HepG2 (cell line): Measurements from ENCODE around the gene TTC39C. TPM values are rescaled to one million over a fixed set of nuclear protein-coding genes. Genes with fewer than 3 reads are reported as not detected.

Source experiments
- ATF2 ChIP-seq: sonication (generic); formaldehyde crosslinking; IDR thresholded peaks from 2 replicates; pipeline ENCODE4 v1.4.0; 2020; ENCODE audit warnings: missing genetic modification reagents
- DPF2 ChIP-seq: sonication (generic); formaldehyde crosslinking; IDR thresholded peaks from 2 replicates; pipeline ENCODE4 v1.4.0; 2020; ENCODE audit warnings: mild to moderate bottlenecking, low read depth, missing genetic modification reagents, borderline replicate concordance
- FOXA1 ChIP-seq, 2 experiments: fragments of 450-650 bp in 1 of 2; sonication (generic) in 1 of 2; formaldehyde crosslinking in 1 of 2; IDR thresholded peaks; 2 replicates each; pipeline versions ENCODE4 v1.4.0 to v1.6.1; 2016 to 2020; ENCODE audit warnings: missing genetic modification reagents in 1 of 2
- HNRNPUL1 ChIP-seq: fragments of 200-400 bp; formaldehyde crosslinking; IDR thresholded peaks from 2 replicates; pipeline ENCODE4 v1.6.1; 2017; ENCODE audit warnings: low read depth, mild to moderate bottlenecking, low read length, moderate library complexity
- MYPOP ChIP-seq: sonication (generic); formaldehyde crosslinking; IDR thresholded peaks from 2 replicates; pipeline ENCODE4 v1.8.1; 2023; ENCODE audit warnings: mild to moderate bottlenecking, moderate library complexity, missing genetic modification reagents
- SKI ChIP-seq: fragments of 450-650 bp; IDR thresholded peaks from one replicate; pipeline ENCODE4 v1.6.1; 2018; ENCODE audit warnings: mild to moderate bottlenecking; ENCODE audit not compliant: partially characterized antibody
- TFE3 ChIP-seq: IDR thresholded peaks from 2 replicates; pipeline ENCODE4 v1.6.1; 2016
- ZBTB40 ChIP-seq, 2 experiments: fragments of 450-650 bp in 1 of 2; sonication (generic) in 1 of 2; formaldehyde crosslinking in 1 of 2; IDR thresholded peaks; 2 replicates each; pipeline versions ENCODE4 v1.6.1 to v1.8.0; 2016 to 2022; ENCODE audit warnings: antibody characterized with exemption in 1 of 2, mild to moderate bottlenecking in 1 of 2, missing genetic modification reagents in 1 of 2
- ZNF607 ChIP-seq: sonication (generic); formaldehyde crosslinking; IDR thresholded peaks from 2 replicates; pipeline ENCODE4 v1.5.1; 2020; ENCODE audit warnings: missing genetic modification reagents, mild to moderate bottlenecking, borderline replicate concordance
- ZNF737 ChIP-seq: sonication (generic); formaldehyde crosslinking; IDR thresholded peaks from 2 replicates; pipeline ENCODE4 v1.5.0; 2020; ENCODE audit warnings: missing genetic modification reagents, mild to moderate bottlenecking, borderline replicate concordance
- ZNF740 ChIP-seq: sonication (generic); formaldehyde crosslinking; IDR thresholded peaks from 2 replicates; pipeline ENCODE4 v1.4.0; 2020; ENCODE audit warnings: missing genetic modification reagents
- ZNF761 ChIP-seq: sonication (generic); formaldehyde crosslinking; conservative IDR thresholded peaks from 2 replicates; pipeline ENCODE4 v1.4.0; 2020; ENCODE audit warnings: mild to moderate bottlenecking, missing genetic modification reagents
- ZSCAN30 ChIP-seq: sonication (generic); formaldehyde crosslinking; IDR thresholded peaks from 2 replicates; pipeline ENCODE4 v1.5.0; 2020; ENCODE audit warnings: mild to moderate bottlenecking, missing genetic modification reagents
- polyA plus RNA-seq, 8 experiments: library from polyadenylated mRNA; depleted of rRNA in 3 of 8; stranded (reverse) in 7 of 8; unstranded in 1 of 8; fragments of >200 nt; fragmentation: Illumina TruSeq in 4 of 8; extraction: Trizol in 4 of 8; gene quantifications; 2 replicates each; pipeline versions ENCODE4 v1.2.1 to v1.2.3, GENCODE V29; 2011 to 2016; ENCODE audit warnings: low read depth in 4 of 8, missing spikeins in 1 of 8, mixed read lengths in 1 of 8; ENCODE audit not compliant: insufficient read depth in 1 of 8
- total RNA-seq, 5 experiments: library from RNA; depleted of rRNA; stranded (reverse); fragments of >200 nt; fragmentation: Illumina TruSeq; extraction: Trizol; gene quantifications; 2 replicates each; pipeline ENCODE4 v1.2.3, GENCODE V29; 2016; ENCODE audit warnings: low read depth in 1 of 5

TTC39C gene
- total and polyA plus RNA-seq, 2 of the 13 experiments (the other 11 are each of a cell fraction or from before 2014, with no cell fraction given), result 19.1 to 25.9 TPM

- TF ChIP-seq ATF2 (CRISPR knock-in tag) (0 out of 2 replicates have a peak, but pooled peaks have one; percentile 58), ZNF740 (CRISPR knock-in tag) (no peak), ZNF737 (no peak), MYPOP (CRISPR knock-in tag) (no peak), ZSCAN30 (CRISPR knock-in tag) (no peak), HNRNPUL1 (no peak), SKI (peak; percentile 87), FOXA1 (IDR thresholded peaks at IDR 0.05) (0 out of 2 replicates have a peak, but pooled peaks have one; percentile 21), FOXA1 (CRISPR knock-in tag; IDR thresholded peaks at IDR 0.05) (peak; percentile 91), ZNF607 (no peak), TFE3 (peak; percentile 52; the same call in 1 of the 2 replicates), ZNF761 (CRISPR knock-in tag) (0 out of 2 replicates have a peak, but pooled peaks have one; percentile 44), DPF2 (CRISPR knock-in tag) (peak; percentile 78), ZBTB40 (IDR thresholded peaks at IDR 0.05) (no peak), ZBTB40 (CRISPR knock-in tag; IDR thresholded peaks at IDR 0.05) (no peak)
Measured at GRCh38 chr18:24051031-24051947, 36.7 kb downstream of the TTC39C start (continued).
